ENCODE data around the gene FRAT1. TPM values are rescaled to one million over a fixed set of nuclear protein-coding genes. Genes with fewer than 3 reads are reported as not detected.
"Not testable (repeated sequence)": the region's sequence is repeated elsewhere in the genome, so short reads cannot be mapped to it uniquely, and the experiment has no call there.

The FRAT1 gene
- polyA plus RNA-seq, 4 donors: 3.8 to 6.1 (median 5.4) TPM

DNA sequence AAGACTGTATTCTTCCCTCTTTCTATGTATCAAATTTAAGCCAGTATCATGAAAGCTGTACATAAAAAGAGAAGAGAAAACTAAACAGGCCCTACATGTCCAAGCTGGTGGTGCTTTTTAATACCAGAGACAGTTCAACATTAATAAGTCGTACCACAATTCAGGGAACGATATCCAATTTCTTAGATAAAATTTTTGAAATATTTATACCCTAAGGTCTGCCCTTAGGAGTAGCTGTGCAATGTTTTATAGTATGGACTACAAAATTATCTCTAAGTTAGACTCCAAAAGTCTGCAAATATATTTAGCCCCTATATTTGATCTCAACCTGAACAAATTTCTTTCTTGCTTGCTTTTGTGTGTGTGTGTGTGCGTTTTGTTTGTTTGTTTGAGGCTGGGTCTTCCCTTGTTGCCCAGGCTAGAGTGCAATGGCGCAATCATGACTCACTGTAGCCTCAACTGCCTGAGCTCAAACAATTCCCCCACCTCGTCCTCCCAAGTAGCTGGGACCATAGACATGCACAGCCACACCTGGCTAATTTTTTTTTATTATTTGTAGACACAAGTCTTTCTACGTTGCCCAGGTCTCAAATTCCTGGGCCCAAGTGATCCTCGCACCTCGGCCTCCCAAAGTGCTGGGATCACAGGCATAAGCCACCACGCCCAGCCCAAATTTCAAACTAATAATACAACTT lies 39.8 kb upstream of the FRAT1 start:
- Histone ChIP-seq H3K27me3 (ENCODE audit: control insufficient read depth in 3 of 3, insufficient read depth in 3 of 3, low read length in 3 of 3) (no peaks in the 10 kb centered on the region), H3K9me3 (ENCODE audit: control insufficient read depth in 2 of 2, insufficient read depth in 1 of 2, low read depth in 1 of 2, low read length in 1 of 2) (no peaks in the 10 kb centered on the region), H3K36me3 (ENCODE audit: control insufficient read depth in 3 of 3, insufficient read depth in 2 of 3, low read depth in 1 of 3, low read length in 3 of 3) (no peaks in the 10 kb centered on the region), H3K4me1 (ENCODE audit: control insufficient read depth in 3 of 3, insufficient read depth in 2 of 3, low read depth in 1 of 3, low read length in 2 of 3) (peaks cover 0 to 17% (median 5%) of the 10 kb centered on the region in 3 donors), H3K4me3 (ENCODE audit: low read depth in 1 of 3, low read length in 3 of 3) (no peak overlapping the region), H3K27ac (ENCODE audit: low read depth in 1 of 3, low read length in 2 of 3) (peak overlapping the region in 1 of 3 donors; percentile 9)
- no peak for FAIRE-seq
- WGBS, 3 donors: 79 to 86% (median 79%) methylated on average over 9 of the region's 9 CpGs
- no peak for DNase-seq

DNA sequence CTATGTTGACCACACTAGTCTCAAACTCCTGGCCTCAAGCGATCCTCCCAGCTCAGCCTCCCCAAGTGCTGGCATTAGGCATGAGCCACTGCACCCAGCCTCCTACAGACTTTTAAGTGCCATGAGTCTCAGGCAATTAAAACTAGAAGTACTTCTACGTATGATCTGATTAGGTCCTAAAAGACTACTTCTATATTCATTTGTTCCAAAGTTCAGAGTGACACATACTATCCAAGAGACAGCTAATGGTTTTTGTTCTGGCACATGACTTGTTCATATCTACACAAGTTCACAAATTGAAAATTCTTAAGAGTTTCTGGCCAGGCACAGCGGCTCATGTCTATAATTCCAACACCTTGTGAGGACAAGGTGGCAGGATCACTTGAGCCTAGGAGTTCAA lies 38.3 kb upstream of the FRAT1 start:
- Histone ChIP-seq H3K36me3 (ENCODE audit: control insufficient read depth in 3 of 3, insufficient read depth in 2 of 3, low read depth in 1 of 3, low read length in 3 of 3) (peaks cover 0 to 3% (median 0%) of the 10 kb centered on the region in 3 donors), H3K4me3 (ENCODE audit: low read depth in 1 of 3, low read length in 3 of 3) (no peak overlapping the region), H3K4me1 (ENCODE audit: control insufficient read depth in 3 of 3, insufficient read depth in 2 of 3, low read depth in 1 of 3, low read length in 2 of 3) (peaks cover 0 to 17% (median 5%) of the 10 kb centered on the region in 3 donors), H3K27me3 (ENCODE audit: control insufficient read depth in 3 of 3, insufficient read depth in 3 of 3, low read length in 3 of 3) (no peaks in the 10 kb centered on the region), H3K9me3 (ENCODE audit: control insufficient read depth in 2 of 2, insufficient read depth in 1 of 2, low read depth in 1 of 2, low read length in 1 of 2) (no peaks in the 10 kb centered on the region), H3K27ac (ENCODE audit: low read depth in 1 of 3, low read length in 2 of 3) (peak overlapping the region in 2 of 3 donors; percentile 61 to 82)
- no peak for FAIRE-seq
- 44 to 79% (median 49%) methylated on average over 3 of the region's 3 CpGs for WGBS, 3 donors
- peak; percentile 80 to 91 for DNase-seq

DNA sequence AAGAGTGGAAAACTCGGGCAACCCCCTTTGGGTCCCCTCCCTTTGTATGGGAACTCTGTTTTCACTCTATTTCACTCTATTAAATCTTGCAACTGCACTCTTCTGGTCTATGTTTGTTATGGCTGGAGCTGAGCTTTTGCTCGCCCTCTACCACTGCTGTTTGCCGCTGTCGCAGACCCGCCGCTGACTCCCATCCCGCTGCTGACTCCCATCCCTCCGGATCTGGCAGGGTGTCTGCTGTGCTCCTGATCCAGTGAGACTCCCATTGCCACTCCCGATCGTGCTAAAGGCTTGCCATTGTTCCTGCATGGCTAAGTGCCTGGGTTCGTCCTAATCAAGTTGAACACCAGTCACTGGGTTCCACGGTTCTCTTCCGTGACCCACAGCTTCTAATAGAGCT lies 29.0 kb upstream of the FRAT1 start:
- peaks cover 0 to 18% (median 0%) of the 10 kb centered on the region in 3 donors for H3K4me1 ChIP-seq (ENCODE audit: control insufficient read depth in 3 of 3, insufficient read depth in 2 of 3, low read depth in 1 of 3, low read length in 2 of 3)
- not testable (repeated sequence) for FAIRE-seq; H3K9me3 ChIP-seq (ENCODE audit: control insufficient read depth in 2 of 2, insufficient read depth in 1 of 2, low read depth in 1 of 2, low read length in 1 of 2); DNase-seq; H3K27ac ChIP-seq (ENCODE audit: low read depth in 1 of 3, low read length in 2 of 3); H3K27me3 ChIP-seq (ENCODE audit: control insufficient read depth in 3 of 3, insufficient read depth in 3 of 3, low read length in 3 of 3); H3K4me3 ChIP-seq (ENCODE audit: low read depth in 1 of 3, low read length in 3 of 3)
- 95 to 96% (median 96%) methylated on average over 13 of the region's 13 CpGs for WGBS, 3 donors
- peaks cover 0 to 13% (median 0%) of the 10 kb centered on the region in 3 donors for H3K36me3 ChIP-seq (ENCODE audit: control insufficient read depth in 3 of 3, insufficient read depth in 2 of 3, low read depth in 1 of 3, low read length in 3 of 3)

DNA sequence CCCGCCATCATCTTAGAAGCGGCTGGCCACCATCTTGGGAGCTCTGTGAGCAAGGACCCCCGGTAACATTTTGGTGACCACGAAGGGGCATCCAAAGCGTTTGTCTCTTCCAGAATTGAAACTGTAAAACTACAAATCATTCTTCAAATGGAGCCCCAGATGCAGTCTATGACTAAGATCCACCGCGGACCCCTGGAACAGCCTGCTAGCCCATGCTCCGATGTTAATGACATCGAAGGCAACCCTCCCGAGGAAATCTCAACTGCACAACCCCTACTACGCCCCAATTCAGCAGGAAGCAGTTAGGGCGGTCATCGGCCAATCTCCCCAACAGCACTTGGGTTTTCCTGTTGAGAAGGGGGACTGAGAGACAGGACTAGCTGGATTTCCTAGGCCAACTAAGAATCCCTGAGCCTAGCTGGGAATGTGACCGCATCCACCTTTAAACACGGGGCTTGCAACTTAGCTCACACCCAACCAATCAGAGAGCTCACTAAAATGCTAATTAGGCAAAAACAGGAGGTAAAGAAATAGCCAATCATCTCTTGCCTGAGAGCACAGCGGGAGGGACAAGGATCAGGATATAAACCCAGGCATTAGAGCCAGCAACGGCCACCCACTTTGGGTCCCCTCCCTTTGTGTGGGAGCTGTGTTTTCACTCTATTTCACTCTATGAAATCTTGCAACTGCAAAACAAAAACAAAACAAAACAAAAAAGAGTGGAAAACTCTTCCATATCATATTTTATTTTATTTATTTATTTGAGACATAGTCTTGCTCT lies 28.3 kb upstream of the FRAT1 start:
- FAIRE-seq; H3K27me3 ChIP-seq (ENCODE audit: control insufficient read depth in 3 of 3, insufficient read depth in 3 of 3, low read length in 3 of 3); DNase-seq; H3K9me3 ChIP-seq (ENCODE audit: control insufficient read depth in 2 of 2, insufficient read depth in 1 of 2, low read depth in 1 of 2, low read length in 1 of 2): not testable (repeated sequence)
- WGBS, 3 donors: 86 to 91% (median 88%) methylated on average over 17 of the region's 17 CpGs
- Histone ChIP-seq H3K4me1 (ENCODE audit: control insufficient read depth in 3 of 3, insufficient read depth in 2 of 3, low read depth in 1 of 3, low read length in 2 of 3) (peaks cover 0 to 18% (median 0%) of the 10 kb centered on the region in 3 donors), H3K27ac (ENCODE audit: low read depth in 1 of 3, low read length in 2 of 3) (peak overlapping the region in 1 of 3 donors; percentile 99), H3K4me3 (ENCODE audit: low read depth in 1 of 3, low read length in 3 of 3) (peak overlapping the region in 1 of 3 donors; percentile 88), H3K36me3 (ENCODE audit: control insufficient read depth in 3 of 3, insufficient read depth in 2 of 3, low read depth in 1 of 3, low read length in 3 of 3) (peaks cover 0 to 10% (median 0%) of the 10 kb centered on the region in 3 donors)

DNA sequence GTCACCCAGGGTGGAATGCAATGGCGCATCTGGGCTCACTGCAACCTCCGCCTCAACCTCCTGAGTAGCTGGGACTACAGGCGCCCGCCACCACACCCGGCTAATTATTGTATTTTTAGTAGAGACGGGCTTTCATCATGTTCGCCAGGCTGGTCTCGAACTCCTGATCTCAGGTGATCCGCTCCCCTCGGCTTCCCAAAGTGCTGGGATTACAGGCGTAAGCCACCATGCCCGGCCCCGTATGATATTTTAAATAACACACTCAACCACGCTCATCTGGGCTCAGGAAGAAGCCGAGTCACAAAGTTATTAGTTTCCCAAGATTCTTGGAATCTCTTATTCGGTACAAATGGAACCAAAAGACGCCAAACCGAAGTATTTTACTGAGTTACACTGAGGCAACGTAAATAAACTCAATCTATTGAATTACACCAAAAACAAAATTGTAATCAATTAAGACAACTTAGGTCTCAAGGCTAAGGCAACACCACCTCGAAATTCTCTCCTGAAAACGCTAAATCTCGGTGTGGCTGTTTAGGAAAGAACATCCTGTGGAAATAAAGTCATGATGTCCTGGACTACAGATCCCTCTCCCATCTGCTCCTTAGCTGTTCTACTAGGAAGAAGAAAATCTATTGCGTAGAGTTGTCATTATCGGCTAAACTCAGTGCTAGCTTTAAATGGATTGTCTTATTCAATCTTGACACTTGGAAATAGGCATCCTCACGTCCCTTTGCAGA lies 27.5 kb upstream of the FRAT1 start:
- DNase-seq: no peak
- Histone ChIP-seq H3K27ac (ENCODE audit: low read depth in 1 of 3, low read length in 2 of 3) (peak overlapping the region; percentile 95 to 99 (median 96)), H3K36me3 (ENCODE audit: control insufficient read depth in 3 of 3, insufficient read depth in 2 of 3, low read depth in 1 of 3, low read length in 3 of 3) (peaks cover 0 to 10% (median 0%) of the 10 kb centered on the region in 3 donors), H3K4me3 (ENCODE audit: low read depth in 1 of 3, low read length in 3 of 3) (peak overlapping the region; percentile 88 to 96 (median 90)), H3K9me3 (ENCODE audit: control insufficient read depth in 2 of 2, insufficient read depth in 1 of 2, low read depth in 1 of 2, low read length in 1 of 2) (no peaks in the 10 kb centered on the region), H3K4me1 (ENCODE audit: control insufficient read depth in 3 of 3, insufficient read depth in 2 of 3, low read depth in 1 of 3, low read length in 2 of 3) (peaks cover 0 to 18% (median 0%) of the 10 kb centered on the region in 3 donors), H3K27me3 (ENCODE audit: control insufficient read depth in 3 of 3, insufficient read depth in 3 of 3, low read length in 3 of 3) (no peaks in the 10 kb centered on the region)
- FAIRE-seq: no peak
- 30 to 45% (median 37%) methylated on average over 25 of the region's 25 CpGs for whole genome bisulfite sequencing, 3 donors

DNA sequence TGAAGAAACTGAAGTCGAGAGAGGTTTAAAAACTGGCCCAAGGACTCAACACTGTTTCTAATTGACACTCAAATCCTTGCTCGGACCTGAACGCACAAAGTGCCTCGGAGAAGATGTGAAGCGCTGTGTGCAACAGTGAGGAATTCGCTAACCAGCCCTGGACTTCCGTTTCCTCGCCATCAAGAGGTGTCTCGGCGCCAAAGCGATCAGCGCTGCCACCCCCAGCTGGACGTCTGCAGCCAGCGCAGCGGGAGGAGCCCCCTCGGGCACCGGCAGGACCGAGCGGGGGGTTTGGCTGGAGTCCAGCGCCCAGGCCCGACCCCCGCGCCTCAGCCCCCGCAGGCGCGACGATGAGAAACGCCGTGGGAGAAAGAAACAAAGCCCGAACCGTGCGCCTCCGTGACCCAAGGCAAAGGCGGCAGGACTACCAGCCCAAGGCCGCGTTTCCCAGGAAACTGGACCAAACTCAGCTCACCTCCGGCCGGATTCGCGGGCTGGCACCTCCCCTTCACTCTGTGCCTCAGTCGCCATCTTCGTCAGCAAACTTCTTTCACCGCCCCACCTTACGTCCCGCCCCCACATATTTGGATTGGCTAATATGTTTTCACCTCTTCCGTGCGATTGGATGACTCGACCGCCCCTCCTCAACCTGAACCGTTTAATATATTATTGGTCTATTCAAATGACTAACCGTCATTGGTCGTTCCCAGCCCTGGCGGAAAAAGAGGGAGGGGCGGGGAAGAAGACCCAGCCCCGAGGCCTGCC lies 26.8 kb upstream of the FRAT1 start, which contains the start of gene ARHGAP19:
ARHGAP19 (minus strand) TSS at position 541 of the 765 bp plus-strand sequence; CDS start at position 531, 10 bp downstream.
- H3K4me1 ChIP-seq (ENCODE audit: control insufficient read depth in 3 of 3, insufficient read depth in 2 of 3, low read depth in 1 of 3, low read length in 2 of 3): peaks cover 0 to 22% (median 0%) of the 10 kb centered on the region in 3 donors
- FAIRE-seq (peak; percentile 78), DNase-seq (peak; percentile 98 to 99)
- 0% methylated on average over 48 to 55 of the region's 55 CpGs for WGBS, 3 donors
- no peaks in the 10 kb centered on the region for H3K9me3 ChIP-seq (ENCODE audit: control insufficient read depth in 2 of 2, insufficient read depth in 1 of 2, low read depth in 1 of 2, low read length in 1 of 2)
- peaks cover 0 to 6% (median 0%) of the 10 kb centered on the region in 3 donors for H3K36me3 ChIP-seq (ENCODE audit: control insufficient read depth in 3 of 3, insufficient read depth in 2 of 3, low read depth in 1 of 3, low read length in 3 of 3)
- peak within 1 kb of the TSS; percentile 95 to 99 (median 96) for H3K27ac ChIP-seq (ENCODE audit: low read depth in 1 of 3, low read length in 2 of 3)
- H3K27me3 ChIP-seq (ENCODE audit: control insufficient read depth in 3 of 3, insufficient read depth in 3 of 3, low read length in 3 of 3): no peaks in the 10 kb centered on the region
- peak within 1 kb of the TSS; percentile 88 to 96 (median 90) for H3K4me3 ChIP-seq (ENCODE audit: low read depth in 1 of 3, low read length in 3 of 3)

DNA sequence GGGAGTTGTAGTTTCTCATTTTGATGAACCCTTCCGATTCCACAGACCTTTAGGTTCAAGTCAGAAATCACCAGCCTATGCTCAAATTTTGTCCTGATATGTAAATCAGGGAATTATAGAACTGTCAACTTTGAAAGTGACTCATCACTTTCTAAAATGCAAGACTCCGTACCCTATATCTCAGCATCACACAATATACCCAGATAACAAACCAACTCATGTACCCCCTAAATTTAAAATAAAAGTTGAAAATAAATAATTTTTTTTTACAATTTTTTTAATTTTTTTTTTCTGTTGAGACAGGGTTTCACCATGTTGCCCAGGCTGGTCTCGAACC lies 26.2 kb upstream of the FRAT1 start:
- peak overlapping the region in 1 of 3 donors; percentile 64 for H3K27ac ChIP-seq (ENCODE audit: low read depth in 1 of 3, low read length in 2 of 3)
- no peaks in the 10 kb centered on the region for H3K9me3 ChIP-seq (ENCODE audit: control insufficient read depth in 2 of 2, insufficient read depth in 1 of 2, low read depth in 1 of 2, low read length in 1 of 2)
- H3K4me1 ChIP-seq (ENCODE audit: control insufficient read depth in 3 of 3, insufficient read depth in 2 of 3, low read depth in 1 of 3, low read length in 2 of 3): peaks cover 0 to 24% (median 0%) of the 10 kb centered on the region in 3 donors
- FAIRE-seq (no peak), DNase-seq (no peak)
- no peak overlapping the region for H3K4me3 ChIP-seq (ENCODE audit: low read depth in 1 of 3, low read length in 3 of 3)
- no peaks in the 10 kb centered on the region for H3K27me3 ChIP-seq (ENCODE audit: control insufficient read depth in 3 of 3, insufficient read depth in 3 of 3, low read length in 3 of 3)
- WGBS, 3 donors: 49 to 53% (median 53%) methylated on average over 3 of the region's 3 CpGs
- H3K36me3 ChIP-seq (ENCODE audit: control insufficient read depth in 3 of 3, insufficient read depth in 2 of 3, low read depth in 1 of 3, low read length in 3 of 3): peaks cover 0 to under 1% (median 0%) of the 10 kb centered on the region in 3 donors

All from small intestine (tissue), 7 donors.